K562 (cell line): Measurements from ENCODE around the gene MYO1B. TPM values are rescaled to one million over a fixed set of nuclear protein-coding genes. Genes with fewer than 3 reads are reported as not detected.
A peak's percentile ranks its signal among the peaks of the same experiment; 100 is the strongest.

Experiments
- ATAC-seq: fragments of 200-7000 bp; cut with Tn5 transposase; 3 replicates; pipeline ENCODE4 v1.9.1; 2020; ENCODE audit warnings: moderate library complexity
- BruUV-seq: library from RNA; stranded (reverse); fragments of 400-500 nt; replicated peaks from 2 replicates; lab custom pipeline; 2021; lab: Mats Ljungman, UMichigan
- CTCF ChIA-PET: fragments of 300-600 bp; formaldehyde crosslinking; extraction: SDS; loops from one replicate; lab custom pipeline; 2021; ENCODE audit warnings: low intra/inter-chr PET ratio; lab: Yijun Ruan, JAX
- POLR2A ChIA-PET: fragments of 300-600, 350-650 bp; sonication (Branson Sonifier 250); formaldehyde crosslinking; extraction: SDS; loops from one replicate; lab custom pipeline; 2021; ENCODE audit warnings: antibody characterized with exemption, inconsistent platforms; lab: Yijun Ruan, JAX
- DNase-seq, 4 experiments: peaks; one replicate each; pipeline versions ENCODE4 v3.0.0 to v3.0.0-alpha.2; 2011 to 2018; ENCODE audit warnings: low spot score in 3 of 4, mixed read lengths in 3 of 4; ENCODE audit errors: extremely low read depth in 1 of 4
- FAIRE-seq: peaks from 2 replicates; lab custom pipeline; 2011; peaks lifted over from hg19 to GRCh38; lab: Jason Lieb, UNC
- H2AFZ ChIP-seq: 2 replicates; pipeline ENCODE4 v1.6.0; 2011; ENCODE audit warnings: low read depth, low read length, control low read depth, inconsistent platforms
- H3K27ac ChIP-seq: fragments of 200-600 bp; 3 replicates; pipeline ENCODE4 v1.8.0; 2011; ENCODE audit warnings: low read depth, mild to moderate bottlenecking, control low read depth, inconsistent platforms, low read length, moderate library complexity, mixed read lengths; ENCODE audit errors: extremely low read depth
- H3K27me3 ChIP-seq, 2 experiments: fragments of 300-600 bp in 1 of 2; 2 replicates in 1 of 2; 3 replicates in 1 of 2; pipeline versions ENCODE4 v1.6.0 to v1.8.0; 2011; ENCODE audit warnings: inconsistent platforms in 2 of 2, low read length in 2 of 2, mild to moderate bottlenecking in 1 of 2, mixed read lengths in 1 of 2, moderate library complexity in 1 of 2; ENCODE audit not compliant: control insufficient read depth in 2 of 2, insufficient read depth in 2 of 2
- H3K36me3 ChIP-seq: fragments of 300-600 bp; 3 replicates; pipeline ENCODE4 v1.8.0; 2011; ENCODE audit warnings: mild to moderate bottlenecking, low read length, inconsistent platforms; ENCODE audit not compliant: control insufficient read depth, insufficient read depth
- H3K4me1 ChIP-seq, 2 experiments: fragments of 200-600 bp in 1 of 2; replicated peaks in 1 of 2; 2 replicates in 1 of 2; 3 replicates in 1 of 2; pipeline versions ENCODE4 v1.5.1 to v1.8.0; 2011; ENCODE audit warnings: inconsistent platforms in 2 of 2, low read length in 2 of 2, mild to moderate bottlenecking in 1 of 2, mixed read lengths in 1 of 2, moderate library complexity in 1 of 2; ENCODE audit not compliant: control insufficient read depth in 2 of 2, insufficient read depth in 2 of 2
- H3K4me2 ChIP-seq: 2 replicates; pipeline ENCODE4 v1.6.1; 2011; ENCODE audit warnings: low read length, control low read depth, inconsistent platforms, mixed read lengths; ENCODE audit not compliant: insufficient read depth
- H3K4me3 ChIP-seq: fragments of 200-600 bp; sonication (generic), shearing (Covaris generic); 2 replicates; pipeline ENCODE4 v1.5.1; 2016; ENCODE audit warnings: control low read depth, inconsistent platforms
- H3K79me2 ChIP-seq: fragments of 200-600 bp; 3 replicates; pipeline ENCODE4 v1.8.0; 2011; ENCODE audit warnings: low read length, inconsistent platforms; ENCODE audit not compliant: control insufficient read depth, insufficient read depth
- H3K9ac ChIP-seq, 2 experiments: 2 replicates each; pipeline versions ENCODE4 v1.6.0 to v1.6.1; 2011; ENCODE audit warnings: low read depth in 2 of 2, low read length in 2 of 2, control low read depth in 1 of 2, inconsistent platforms in 1 of 2, mild to moderate bottlenecking in 1 of 2, mixed read lengths in 1 of 2; ENCODE audit not compliant: insufficient read depth in 1 of 2
- H3K9me1 ChIP-seq: one replicate; pipeline ENCODE4 v1.6.0; 2011; ENCODE audit warnings: inconsistent platforms, mild to moderate bottlenecking, low read length, moderate library complexity; ENCODE audit not compliant: control insufficient read depth, insufficient read depth
- H3K9me3 ChIP-seq: replicated peaks from 2 replicates; pipeline ENCODE4 v1.5.1; 2011; ENCODE audit warnings: low read depth, low read length, inconsistent platforms; ENCODE audit not compliant: control insufficient read depth, insufficient read depth
- H4K20me1 ChIP-seq: replicated peaks from 2 replicates; pipeline ENCODE4 v1.6.1; 2011; ENCODE audit warnings: low read length, inconsistent platforms, mixed read lengths; ENCODE audit not compliant: control insufficient read depth, insufficient read depth
- C11orf30 ChIP-seq: fragments of 450-650 bp; IDR thresholded peaks from 2 replicates; pipeline ENCODE4 v1.6.1; 2016; ENCODE audit warnings: low read depth, mild to moderate bottlenecking
- EP400 ChIP-seq: fragments of 450-650 bp; IDR thresholded peaks from 2 replicates; pipeline ENCODE4 v1.6.1; 2017; ENCODE audit warnings: antibody characterized with exemption, mild to moderate bottlenecking, moderate library complexity
- GATAD2B ChIP-seq: fragments of 450-650 bp; IDR thresholded peaks from 2 replicates; pipeline ENCODE4 v1.6.1; 2017; ENCODE audit warnings: mild to moderate bottlenecking, borderline replicate concordance
- MAFG ChIP-seq: fragments of 450-650 bp; conservative IDR thresholded peaks from 2 replicates; pipeline ENCODE4 v1.6.1; 2016; ENCODE audit warnings: missing genetic modification characterization, missing compliant biosample characterization
- NFE2 ChIP-seq: IDR thresholded peaks from 2 replicates; pipeline ENCODE4 v1.6.1; 2014; ENCODE audit warnings: antibody characterized with exemption, low read depth
- NFE2L1 ChIP-seq: fragments of 450-650 bp; IDR thresholded peaks from 2 replicates; pipeline ENCODE4 v1.6.1; 2016; ENCODE audit warnings: missing genetic modification characterization, low read depth, mild to moderate bottlenecking, missing compliant biosample characterization, moderate library complexity, borderline replicate concordance
- USF1 ChIP-seq: sonication (generic); formaldehyde crosslinking; IDR thresholded peaks from 2 replicates; pipeline ENCODE4 v1.9.0; 2022; ENCODE audit warnings: mild to moderate bottlenecking, missing genetic modification reagents
- ZKSCAN8 ChIP-seq: fragments of 200-800 bp; sonication (Bioruptor generic); IDR thresholded peaks from 2 replicates; pipeline ENCODE4 v1.6.1; 2016; ENCODE audit warnings: missing genetic modification characterization, missing compliant biosample characterization
- ZNF253 ChIP-seq: fragments of 250-450 bp; sonication (Bioruptor Pico); conservative IDR thresholded peaks from 2 replicates; pipeline ENCODE4 v1.6.1; 2021; ENCODE audit warnings: mild to moderate bottlenecking
- ZNF316 ChIP-seq: fragments of 450-650 bp; IDR thresholded peaks from 2 replicates; pipeline ENCODE4 v1.6.1; 2016
- ZNF589 ChIP-seq: fragments of 200-800 bp; sonication (Bioruptor generic); IDR thresholded peaks from 2 replicates; pipeline ENCODE4 v1.6.1; 2016; ENCODE audit warnings: low read depth, missing genetic modification characterization, missing compliant biosample characterization
- WGBS: fragments of 100-300 bp; shearing (Covaris generic); methylation state at CpG from one replicate; pipeline ENCODE4 v1.1.6; 2016; ENCODE audit warnings: low coverage, mixed read lengths; ENCODE audit not compliant: insufficient coverage; ENCODE audit errors: missing lambda C conversion rate; 5-methylcytosine and 5-hydroxymethylcytosine counted together
- in situ Hi-C: fragments of 300-500 bp; cut with MboI; formaldehyde crosslinking; loops from 4 replicates; pipeline ENCODE4 v1.15.0; 2018; ENCODE audit warnings: inconsistent platforms, mixed read lengths
- intact Hi-C: fragments of 100-400 bp; cut with micrococcal nuclease; formaldehyde crosslinking; loops from 2 replicates; pipeline ENCODE4 v1.14.2; 2022
- polyA plus RNA-seq, 8 experiments: library from polyadenylated mRNA; depleted of rRNA in 4 of 8; stranded (reverse) in 5 of 8; unstranded in 3 of 8; fragments of >200 nt; fragmentation: Nextera tagmentation in 2 of 8; fragmentation: Illumina TruSeq in 1 of 8; extraction: Ambion mirVana in 2 of 8; extraction: Trizol in 1 of 8; gene quantifications; 2 replicates each; pipeline versions ENCODE4 v1.2.1 to v1.2.3, GENCODE V29; 2011 to 2014; ENCODE audit warnings: inconsistent platforms in 1 of 8, missing spikeins in 1 of 8
- total RNA-seq, 7 experiments: library from RNA; depleted of rRNA in 6 of 7; stranded (reverse); fragments of >200 nt in 6 of 7; fragmentation: Illumina TruSeq in 2 of 7; extraction: Trizol in 2 of 7; gene quantifications; 2 replicates each; pipeline versions ENCODE4 v1.2.1 to v1.2.3, GENCODE V29; 2011 to 2021; ENCODE audit warnings: low replicate concordance in 1 of 7

MYO1B gene
- total and polyA plus RNA-seq, 9 of the 15 experiments (the other 6 are each of a cell fraction or from before 2014, with no cell fraction given) = 0.04 to 0.33 (median 0.20) TPM; not detected in 5

DNA sequence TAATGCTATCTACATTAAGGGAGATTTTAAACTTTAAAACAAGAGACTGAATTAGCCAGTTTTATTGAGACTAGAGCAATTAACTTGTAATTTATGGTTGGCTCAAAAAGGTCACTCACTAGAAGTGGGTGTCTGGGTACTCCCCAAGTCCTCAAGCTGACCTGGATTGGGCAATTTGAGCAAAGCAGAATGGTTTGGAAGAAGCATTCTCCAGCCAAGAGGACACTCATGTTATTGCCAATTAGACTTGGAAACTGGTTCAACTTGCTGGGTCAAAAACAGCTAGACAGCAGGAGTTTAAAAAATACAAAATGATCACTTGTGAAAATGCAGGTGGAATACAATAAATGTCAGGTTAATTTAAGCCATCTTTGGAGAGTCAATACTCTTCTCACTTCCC, 29.5 kb upstream of the MYO1B start:
- H3K36me3 ChIP-seq = no peaks in the 10 kb centered on the region
- in situ Hi-C loops (loop anchor here (25.0 kb wide), 1 partner anchor 297 kb away; no protein-coding TSS in a partner anchor), intact Hi-C loops (no loop called here)
- H3K9me1 ChIP-seq = no peaks in the 10 kb centered on the region
- DNase-seq = no peak
- no peak overlapping the region for H3K9ac ChIP-seq
- POLR2A ChIA-PET = no interaction called here
- BruUV-seq = no TSS peak
- H3K4me3 ChIP-seq = no peak overlapping the region
- H3K27ac ChIP-seq = no peak overlapping the region
- H3K4me1 ChIP-seq = no peaks in the 10 kb centered on the region
- no peaks in the 10 kb centered on the region for H3K27me3 ChIP-seq
- no peak overlapping the region for H2AFZ ChIP-seq
- TF ChIP-seq ZNF589 (no peak), ZKSCAN8 (CRISPR knock-in tag) (no peak), EP400 (no peak), USF1 (CRISPR knock-in tag) (no peak)
- H4K20me1 ChIP-seq = no peaks in the 10 kb centered on the region; the same call in 1 of the 2 replicates
- H3K9me3 ChIP-seq = no peaks in the 10 kb centered on the region
- no peak for FAIRE-seq
- no peaks in the 10 kb centered on the region for H3K79me2 ChIP-seq
- no peak overlapping the region for H3K4me2 ChIP-seq
- ATAC-seq = no peak
- CTCF ChIA-PET = no interaction called here

- DNase-seq (peak in 2 of 4 experiments; percentile 3 to 4), FAIRE-seq (no peak), ATAC-seq (peak; percentile 42; the same call in 2 of the 3 replicates)
- TF ChIP-seq ZNF253 = no peak
- TF ChIP-seq C11orf30 = 0 out of 2 replicates have a peak, but pooled peaks have one; percentile 39
- TF ChIP-seq NFE2 = peak; percentile 62
- peak; percentile 33; the same call in 1 of the 2 replicates for TF ChIP-seq ZNF316
- TF ChIP-seq MAFG (tag) = peak; percentile 83
- TF ChIP-seq GATAD2B = no peak
- TF ChIP-seq NFE2L1 (tag) = peak; percentile 19; the same call in 1 of the 2 replicates
- no peaks in the 10 kb centered on the region for H3K79me2 ChIP-seq
- H3K9me3 ChIP-seq = no peaks in the 10 kb centered on the region
- no peak overlapping the region for H3K4me3 ChIP-seq
- intact Hi-C loops = no loop called here
- no peaks in the 10 kb centered on the region for H3K27me3 ChIP-seq
- H3K9me1 ChIP-seq = no peaks in the 10 kb centered on the region
- H3K9ac ChIP-seq = no peak overlapping the region
- in situ Hi-C loops = loop anchor here (25.0 kb wide), 1 partner anchor 295 kb away; no protein-coding TSS in a partner anchor
- no TSS peak for BruUV-seq
- ChIA-PET CTCF (interaction anchor here (0.9 kb wide), 1 partner anchor 303 kb away, joined by 3 read pairs; no protein-coding TSS in a partner anchor), POLR2A (interaction anchor here (0.6 kb wide), 1 partner anchor 1672 kb away, joined by 3 read pairs; no protein-coding TSS in a partner anchor)
- H3K4me2 ChIP-seq = no peak overlapping the region
- H4K20me1 ChIP-seq = no peaks in the 10 kb centered on the region; the same call in 1 of the 2 replicates
- H3K4me1 ChIP-seq = no peaks in the 10 kb centered on the region
- H2AFZ ChIP-seq = no peak overlapping the region
- no peaks in the 10 kb centered on the region for H3K36me3 ChIP-seq
- WGBS = 0% methylated on average over 1 of the region's 1 CpG
- no peak overlapping the region for H3K27ac ChIP-seq
Observed at GRCh38 chr2:191217580-191217979, 27.6 kb upstream of the MYO1B start.
